Smooth muscle cell of the brain vasculature (primary cell): ENCODE data around the gene SHTN1.

Source experiments
- DNase-seq: peaks from one replicate; pipeline ENCODE4 v3.0.0-alpha.2; 2012; ENCODE audit warnings: low read depth, low spot score

The SHTN1 gene

GRCh38 chr10:116984202-116984990 is 20.6 kb downstream of the SHTN1 start:
- no peak for DNase-seq

DNA sequence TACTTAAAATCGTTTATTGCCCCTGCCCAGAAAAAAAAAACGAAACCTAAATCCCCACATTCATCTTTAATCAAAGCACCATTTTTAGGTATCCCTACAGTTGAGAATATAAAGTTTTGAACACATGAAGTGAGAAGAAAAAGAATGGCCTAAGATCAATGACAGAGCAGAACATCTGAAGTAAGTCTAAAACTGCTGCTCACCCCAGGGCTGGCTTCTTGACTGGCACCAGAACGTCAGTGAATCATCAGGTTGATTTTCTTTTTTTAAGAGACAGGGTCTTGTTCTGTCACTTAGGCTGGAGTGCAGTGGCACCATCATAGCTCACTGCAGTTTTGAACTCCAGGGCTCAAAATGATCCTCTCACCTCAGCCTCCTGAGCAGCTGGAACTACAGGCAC is 24.9 kb downstream of the SHTN1 start:
- DNase-seq = no peak

DNA sequence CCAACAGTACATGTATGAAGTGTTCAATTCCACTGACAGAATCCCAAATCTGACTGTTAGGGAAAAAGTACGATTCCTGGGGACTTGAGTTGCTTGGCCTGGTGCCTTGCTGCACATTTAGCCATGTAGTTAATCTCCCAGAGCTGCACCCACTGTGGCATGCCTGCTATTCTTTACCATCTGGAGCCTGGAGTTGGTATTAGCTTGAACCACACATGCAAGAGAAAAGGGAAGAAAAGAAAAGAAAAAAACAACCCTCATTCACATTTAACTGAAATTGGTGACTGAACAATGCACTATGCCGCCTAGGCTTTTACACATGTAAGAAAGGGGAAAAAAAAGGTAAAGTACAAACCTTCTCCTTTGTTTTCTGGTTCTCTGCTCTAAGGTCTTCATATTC is 26.1 kb downstream of the SHTN1 start:
- no peak for DNase-seq

DNA sequence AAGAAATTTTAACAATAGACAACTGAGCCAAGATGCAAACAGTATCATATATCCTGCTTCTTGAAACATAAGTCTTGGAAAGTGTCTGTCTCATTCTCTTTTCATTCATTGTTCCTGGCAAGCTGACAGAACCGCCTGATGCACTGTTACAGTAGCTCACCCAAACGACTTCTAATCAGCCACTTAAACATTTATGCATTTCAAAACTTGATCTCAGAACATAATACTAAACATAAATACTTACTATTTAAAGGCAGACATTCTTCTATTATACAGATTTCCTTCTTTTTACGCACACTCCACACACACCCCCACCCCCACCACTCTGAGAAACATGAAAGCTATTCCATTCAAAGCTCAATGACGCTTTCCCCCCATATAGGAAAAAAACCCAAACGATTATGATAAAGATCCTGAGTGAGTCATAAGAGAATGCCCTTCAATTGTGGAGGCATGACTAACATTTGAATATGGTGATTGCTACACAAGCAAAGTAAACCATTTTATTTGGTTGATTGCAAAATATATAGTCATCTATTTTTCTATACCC is 30.5 kb downstream of the SHTN1 start:
- DNase-seq = no peak

- DNase-seq = no peak
Measured at GRCh38 chr10:116973946-116974455, 31.0 kb downstream of the SHTN1 start.

DNA sequence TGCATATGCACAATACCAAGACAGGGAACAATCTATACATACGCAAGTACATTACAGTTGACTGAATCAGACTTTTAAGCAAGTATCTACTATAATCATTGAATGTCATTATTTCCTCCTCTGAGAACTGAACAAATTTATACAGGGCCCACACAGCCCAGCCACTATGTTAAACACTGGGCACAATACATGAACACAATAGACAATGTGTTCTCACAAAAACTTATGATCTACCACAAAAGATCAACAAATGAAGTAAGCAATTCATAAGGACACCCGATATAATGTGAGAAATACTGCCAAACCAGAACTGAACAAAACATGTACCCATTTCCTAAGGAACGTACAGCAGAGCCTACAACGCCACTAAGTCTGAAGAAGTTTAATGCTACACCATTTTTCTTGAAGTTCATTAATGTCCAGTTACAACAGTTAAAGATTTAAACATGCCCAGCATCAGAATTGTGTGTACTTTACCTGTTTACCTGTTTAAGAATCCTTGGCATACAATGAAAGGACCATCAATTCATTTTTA is 31.5 kb downstream of the SHTN1 start:
- no peak for DNase-seq

GRCh38 chr10:116972131-116972530 is 32.9 kb downstream of the SHTN1 start:
- no peak for DNase-seq

DNA sequence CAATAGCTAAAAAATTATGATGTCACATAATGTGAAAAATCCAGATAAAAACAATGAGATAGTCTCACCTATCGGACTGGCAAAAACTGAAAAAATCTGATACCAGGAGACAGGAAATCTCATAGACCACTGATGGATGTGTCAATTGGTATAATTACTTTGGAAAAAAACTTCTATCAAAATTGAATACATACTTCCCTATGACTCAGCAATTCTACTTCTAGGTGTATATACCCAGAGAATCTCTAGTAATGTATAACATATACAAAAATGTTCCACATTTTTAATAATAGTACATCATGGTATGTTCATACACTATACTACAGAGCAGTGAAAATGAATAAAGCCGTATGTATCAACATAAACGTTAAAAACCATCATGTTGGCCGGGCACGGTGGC is 34.9 kb downstream of the SHTN1 start:
- no peak for DNase-seq

DNA sequence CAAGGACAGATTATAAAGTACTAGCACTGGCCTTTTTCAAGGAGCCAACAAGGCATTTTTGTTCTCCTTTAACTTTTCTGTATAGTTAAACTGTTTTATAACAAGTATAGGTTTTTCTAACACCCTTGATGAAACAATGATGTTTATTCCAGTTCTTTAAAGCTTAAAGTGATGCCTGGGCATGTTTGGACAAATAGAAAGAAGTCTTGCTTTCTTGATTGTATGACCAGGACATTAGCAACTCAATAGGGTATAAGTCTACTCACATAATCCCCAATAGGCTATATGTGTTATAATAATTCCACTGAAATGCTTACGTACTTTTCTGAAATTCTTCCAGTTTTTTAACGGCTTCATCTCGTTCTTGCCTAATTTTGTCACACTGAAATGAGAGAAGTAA is 36.7 kb downstream of the SHTN1 start:
- no peak for DNase-seq

- DNase-seq = no peak
Measured at GRCh38 chr10:116961406-116962251, 43.4 kb downstream of the SHTN1 start.

- no peak for DNase-seq
Measured at GRCh38 chr10:116960066-116960776, 44.8 kb downstream of the SHTN1 start.

DNA sequence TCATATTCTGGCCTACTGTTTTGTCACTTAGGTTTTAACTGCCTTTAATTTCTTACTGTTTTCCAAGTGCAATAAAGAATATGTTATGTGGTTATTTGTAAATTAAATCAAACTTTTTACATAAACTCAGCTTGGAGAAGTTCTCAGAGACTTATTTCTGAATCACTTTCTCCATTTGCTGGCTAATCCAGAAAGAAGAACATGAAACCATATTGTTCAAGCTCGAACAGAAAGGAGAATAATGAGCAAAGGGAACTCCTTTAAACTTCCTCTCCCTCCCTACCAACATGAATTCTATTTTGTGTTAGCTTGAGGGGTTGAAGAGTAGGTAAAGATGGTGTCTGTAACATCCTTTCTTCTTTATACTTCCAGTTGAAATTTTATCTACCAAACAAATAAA is 52.3 kb downstream of the SHTN1 start:
- no peak for DNase-seq

GRCh38 chr10:116948530-116948870 is 56.5 kb downstream of the SHTN1 start:
- no peak for DNase-seq

GRCh38 chr10:116947841-116948529 is 57.0 kb downstream of the SHTN1 start:
- DNase-seq = peak; percentile 13

GRCh38 chr10:116944911-116945310 is 60.1 kb downstream of the SHTN1 start:
- DNase-seq = no peak

DNA sequence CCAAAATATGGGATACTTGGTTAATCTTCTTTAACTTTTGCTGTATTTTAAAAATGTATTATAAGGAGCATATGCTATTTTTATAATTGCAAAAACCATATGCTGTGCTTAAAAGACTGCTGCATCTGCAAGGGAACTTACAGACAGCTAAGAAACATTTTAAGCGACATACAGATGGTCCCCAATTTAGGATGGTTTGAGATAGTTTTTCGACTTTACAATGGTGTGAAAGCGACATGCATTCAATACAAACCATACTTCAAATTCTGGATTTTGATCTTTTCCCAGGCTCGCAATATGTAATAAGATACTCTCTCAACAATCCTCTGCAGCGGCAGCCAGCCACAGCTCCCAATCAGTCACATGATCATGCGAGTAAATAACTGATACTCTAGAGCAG is 73.2 kb downstream of the SHTN1 start:
- no peak for DNase-seq

DNA sequence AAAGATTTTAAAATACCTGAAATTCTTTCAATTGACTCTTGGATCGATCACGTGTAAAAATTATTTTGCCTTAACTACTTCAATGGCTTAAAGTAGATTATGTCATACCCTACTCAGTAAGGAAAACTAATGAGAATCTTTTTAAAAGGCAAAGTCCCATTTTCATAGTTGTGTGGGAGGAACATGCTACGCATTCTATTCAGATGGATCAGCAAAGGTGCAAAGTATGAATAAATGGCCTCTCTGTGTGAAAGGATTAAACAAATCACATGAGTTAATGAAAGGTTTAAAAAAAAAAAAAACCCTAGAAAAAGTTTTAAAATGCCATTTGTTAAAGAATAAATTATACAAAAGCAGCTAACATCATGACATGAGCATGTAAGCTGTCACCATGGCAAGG is 78.6 kb downstream of the SHTN1 start:
- DNase-seq = no peak

- no peak for DNase-seq
Measured at GRCh38 chr10:116925056-116925455, 79.9 kb downstream of the SHTN1 start.

GRCh38 chr10:116919706-116920105 is 85.3 kb downstream of the SHTN1 start:
- DNase-seq = no peak

DNA sequence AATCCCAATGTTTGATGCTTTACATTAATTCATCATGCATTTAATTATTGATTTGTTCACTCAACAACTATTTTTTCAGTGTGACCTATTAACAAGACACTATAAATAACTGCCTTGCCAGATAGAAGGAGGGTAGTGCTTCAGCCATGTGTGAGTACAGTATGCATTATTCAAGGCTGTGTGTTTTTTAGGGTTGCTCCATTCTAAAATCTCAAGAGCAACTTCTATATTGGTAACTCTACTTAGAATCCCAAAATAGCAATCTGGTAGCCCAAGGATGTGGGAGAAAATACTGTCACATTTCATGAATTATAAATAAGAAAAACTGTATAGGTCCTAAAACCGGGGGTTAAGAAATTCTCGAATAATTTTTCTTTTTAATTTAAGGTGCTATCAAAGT is 85.8 kb downstream of the SHTN1 start:
- DNase-seq = no peak

GRCh38 chr10:116918583-116918982 is 86.4 kb downstream of the SHTN1 start:
- no peak for DNase-seq
